Hair follicular keratinocyte (primary cell): Measurements from ENCODE around the gene HSPA12B. TPM values are rescaled to one million over a fixed set of nuclear protein-coding genes. Genes with fewer than 3 reads are reported as not detected.

Experiments
- total RNA-seq: library from RNA; depleted of rRNA; stranded (reverse); fragments of >200 nt; gene quantifications from 2 replicates; pipeline ENCODE4 v1.2.3, GENCODE V29; 2015

Gene HSPA12B
- not detected in 2 replicates for total RNA-seq

GRCh38 chr20:3732327-3733118, at the start of gene HSPA12B:
Gene HSPA12B, plus strand, starts transcription at chr20:3732685. Its CDS starts 5,990 bp downstream, at chr20:3738675.

GRCh38 chr20:3712279-3712873, 20.1 kb upstream of the HSPA12B start, which contains the start of gene SIGLEC1:
Gene SIGLEC1, minus strand, starts transcription at chr20:3712600. Its CDS starts 5,472 bp downstream, at chr20:3707128.

DNA sequence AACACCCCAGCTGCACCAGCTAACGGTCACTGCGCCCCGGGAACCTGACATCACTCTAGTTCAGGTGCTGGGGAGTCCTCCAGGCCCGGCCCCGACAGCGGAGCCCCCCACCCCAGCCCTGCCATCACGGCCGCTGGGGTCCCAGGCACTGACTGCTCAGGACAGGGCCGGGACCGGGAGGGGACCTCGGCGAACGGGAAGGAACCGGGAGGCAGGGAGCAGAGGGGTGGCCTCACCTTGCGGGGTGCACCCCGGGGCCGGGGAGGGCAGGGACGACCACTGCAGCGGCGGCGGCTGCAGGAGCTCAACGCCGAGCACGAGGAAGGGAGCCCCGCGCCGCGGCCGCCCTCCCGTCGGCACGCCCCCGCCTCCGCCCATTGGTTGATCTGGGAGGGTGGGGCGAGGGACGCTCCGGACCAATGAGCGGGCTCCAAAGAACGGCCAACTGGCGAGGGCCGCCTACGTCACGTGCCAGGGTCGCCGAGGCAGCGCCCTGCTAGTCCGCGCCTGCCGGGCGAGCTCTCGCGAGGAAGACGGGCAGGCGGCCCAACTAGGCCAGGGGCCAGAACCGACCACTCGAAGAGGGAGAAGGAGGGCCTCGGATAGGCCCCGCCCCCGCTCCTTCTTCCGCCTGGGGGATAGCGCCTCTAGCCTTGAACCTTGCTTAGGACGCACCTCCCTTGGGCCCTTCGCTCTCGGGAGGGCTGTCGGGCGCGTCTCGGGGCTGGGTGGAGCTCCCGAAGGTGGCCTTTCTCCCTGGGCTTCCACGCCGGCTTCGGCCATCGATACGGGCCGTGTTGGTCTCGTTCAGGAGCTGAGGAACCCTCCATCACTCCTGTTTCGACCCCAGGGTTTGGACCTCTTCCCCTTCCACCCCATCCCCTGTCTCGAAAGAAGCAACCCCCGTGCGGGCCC, 35.2 kb downstream of the HSPA12B start, which contains the start of gene ADISSP:
ADISSP (minus strand) TSS at position 327 of the 915 bp plus-strand sequence. CDS start 7,653 bp downstream, outside the sequence.

GRCh38 chr20:3781153-3781910, 48.8 kb downstream of the HSPA12B start, which contains the start of gene SPEF1:
Gene SPEF1, minus strand, starts transcription at chr20:3781448. Its CDS starts 161 bp downstream, at chr20:3781287.

DNA sequence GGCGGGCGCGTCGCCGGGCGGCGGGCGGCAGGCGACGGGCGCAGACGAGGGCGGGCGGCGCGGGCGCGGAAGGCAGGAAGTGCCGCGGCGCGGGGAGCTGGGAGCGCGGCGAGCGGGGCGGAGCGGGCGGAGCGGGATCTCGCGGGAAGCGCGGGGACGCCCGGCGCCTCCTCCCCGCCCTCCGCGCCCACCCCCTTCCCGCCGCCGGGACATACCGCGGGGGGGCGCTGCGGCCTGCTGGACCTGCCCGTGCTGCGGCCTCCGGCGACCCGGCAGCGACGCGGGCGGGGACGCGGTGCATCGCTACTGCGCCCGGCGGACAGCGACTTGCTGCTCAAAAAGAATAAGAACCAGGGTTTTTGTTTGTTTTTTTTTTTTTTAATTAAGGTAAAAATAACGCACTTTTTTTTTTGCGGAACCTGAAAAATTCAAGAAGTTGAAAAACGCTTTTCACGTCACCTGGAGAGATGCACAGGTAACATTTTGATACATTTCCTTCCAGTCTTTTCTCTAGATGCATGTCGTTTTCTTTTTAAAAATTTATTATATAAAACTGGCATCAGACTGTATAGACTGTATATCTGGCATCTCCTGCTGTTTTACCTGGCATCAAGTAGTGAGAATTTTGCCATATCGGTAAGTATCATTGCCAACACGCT, 54.3 kb downstream of the HSPA12B start, which contains the start of gene CENPB:
CENPB (minus strand) TSS at position 76 of the 659 bp plus-strand sequence. CDS start 257 bp downstream, outside the sequence.

GRCh38 chr20:3795511-3796468, 63.3 kb downstream of the HSPA12B start, which contains the start of gene CDC25B:
Gene CDC25B, plus strand, starts transcription at chr20:3796310. Its CDS starts 222 bp downstream, at chr20:3796532.

Other genes starting within 250 kb of the HSPA12B start
- gene GFRA4, start 69.3 kb upstream of the HSPA12B start, total RNA-seq: not detected in 2 replicates
- gene ADAM33, start 50.7 kb upstream of the HSPA12B start, total RNA-seq: 0.04 TPM in 1 of 2 replicates, not detected in the other
- not detected in 2 replicates for gene SIGLEC1, start 20.1 kb upstream of the HSPA12B start, total RNA-seq
- 51.3 and 95.2 TPM in 2 replicates for gene ADISSP, start 35.1 kb downstream of the HSPA12B start, total RNA-seq
- not detected in 2 replicates for gene SPEF1, start 48.8 kb downstream of the HSPA12B start, total RNA-seq
- gene CENPB, start 54.1 kb downstream of the HSPA12B start, total RNA-seq: 53.6 and 84.6 TPM in 2 replicates
- gene CDC25B, start 63.6 kb downstream of the HSPA12B start, total RNA-seq: 58.4 and 103 TPM in 2 replicates
- 11.0 and 19.6 TPM in 2 replicates for gene AP5S1, start 87.9 kb downstream of the HSPA12B start, total RNA-seq
- 13.5 and 19.0 TPM in 2 replicates for gene MAVS, start 114.1 kb downstream of the HSPA12B start, total RNA-seq
- 27.3 and 29.2 TPM in 2 replicates for gene PANK2, start 156.7 kb downstream of the HSPA12B start, total RNA-seq